ENCODE data around the gene COL8A1. TPM values are rescaled to one million over a fixed set of nuclear protein-coding genes. Genes with fewer than 3 reads are reported as not detected.

COL8A1 gene
- total and polyA plus RNA-seq, 7 experiments from 2014 or later = 0.13 to 0.24 (median 0.14) TPM; not detected in 3

- Mint-ChIP-seq H3K4me1 (no peaks in the 10 kb centered on the region), H3K4me3 (no peak overlapping the region), H3K36me3 (no peaks in the 10 kb centered on the region), H3K27me3 (peaks cover 0 to 19% (median 5%) of the 10 kb centered on the region in 5 donors), H3K27ac (no peak overlapping the region), H3K9me3 (peaks cover 0 to 2% (median 0%) of the 10 kb centered on the region in 11 donors)
- ChIA-PET POLR2A (no interaction called here), CTCF (no interaction called here)
- Histone ChIP-seq H3K4me3 (ENCODE audit: low read length) (no peak overlapping the region), H3K36me3 (ENCODE audit: control insufficient read depth in 2 of 3, insufficient read depth in 3 of 3, low read length in 3 of 3) (no peaks in the 10 kb centered on the region), H3K27ac (ENCODE audit: low read depth, low read length) (no peak overlapping the region), H3K27me3 (ENCODE audit: control insufficient read depth in 2 of 2, insufficient read depth in 2 of 2, low read length in 2 of 2) (peaks cover 0 to 2% of the 10 kb centered on the region in 2 donors), H3K4me1 (ENCODE audit: control insufficient read depth in 2 of 2, insufficient read depth in 2 of 2, low read length in 2 of 2) (no peaks in the 10 kb centered on the region), H3K9me3 (ENCODE audit: control insufficient read depth in 2 of 3, low read length in 3 of 3) (no peaks in the 10 kb centered on the region)
- DNase-seq (no peak), ATAC-seq (no peak)
- intact Hi-C loops (cut with micrococcal nuclease) = no loop called here
Observed at GRCh38 chr3:99666201-99666600, 27.8 kb downstream of the COL8A1 start.

- ATAC-seq (no peak), DNase-seq (no peak)
- H3K27ac Mint-ChIP-seq = no peak overlapping the region
- Histone ChIP-seq H3K36me3 (ENCODE audit: control insufficient read depth in 2 of 3, insufficient read depth in 3 of 3, low read length in 3 of 3) (no peaks in the 10 kb centered on the region), H3K4me3 (ENCODE audit: low read length) (no peak overlapping the region), H3K4me1 (ENCODE audit: control insufficient read depth in 2 of 2, insufficient read depth in 2 of 2, low read length in 2 of 2) (no peaks in the 10 kb centered on the region), H3K27ac (ENCODE audit: low read depth, low read length) (no peak overlapping the region), H3K27me3 (ENCODE audit: control insufficient read depth in 2 of 2, insufficient read depth in 2 of 2, low read length in 2 of 2) (peaks cover 0 to 2% of the 10 kb centered on the region in 2 donors), H3K9me3 (ENCODE audit: control insufficient read depth in 2 of 3, low read length in 3 of 3) (no peaks in the 10 kb centered on the region)
- peaks cover 0 to 19% (median 5%) of the 10 kb centered on the region in 5 donors for H3K27me3 Mint-ChIP-seq
- H3K36me3 Mint-ChIP-seq = no peaks in the 10 kb centered on the region
- H3K9me3 Mint-ChIP-seq = peaks cover 0 to 2% (median 0%) of the 10 kb centered on the region in 11 donors
- CTCF ChIA-PET = no interaction called here
- POLR2A ChIA-PET = no interaction called here
- H3K4me1 Mint-ChIP-seq = no peaks in the 10 kb centered on the region
- no peak overlapping the region for H3K4me3 Mint-ChIP-seq
- intact Hi-C loops (cut with micrococcal nuclease) = no loop called here
Observed at GRCh38 chr3:99668044-99668443, 29.6 kb downstream of the COL8A1 start.

- H3K36me3 ChIP-seq (ENCODE audit: control insufficient read depth in 2 of 3, insufficient read depth in 3 of 3, low read length in 3 of 3) = no peaks in the 10 kb centered on the region
- Mint-ChIP-seq H3K4me3 (no peak overlapping the region), H3K9me3 (peaks cover 0 to 1% (median 0%) of the 10 kb centered on the region in 11 donors), H3K36me3 (no peaks in the 10 kb centered on the region), H3K27me3 (peaks cover 0 to 27% (median 3%) of the 10 kb centered on the region in 5 donors), H3K27ac (no peak overlapping the region), H3K4me1 (no peaks in the 10 kb centered on the region)
- POLR2A ChIA-PET = no interaction called here
- peaks cover 0 to 2% of the 10 kb centered on the region in 2 donors for H3K27me3 ChIP-seq (ENCODE audit: control insufficient read depth in 2 of 2, insufficient read depth in 2 of 2, low read length in 2 of 2)
- H3K4me1 ChIP-seq (ENCODE audit: control insufficient read depth in 2 of 2, insufficient read depth in 2 of 2, low read length in 2 of 2) = no peaks in the 10 kb centered on the region
- DNase-seq (no peak), ATAC-seq (no peak)
- no peak overlapping the region for H3K4me3 ChIP-seq (ENCODE audit: low read length)
- intact Hi-C loops (cut with micrococcal nuclease) = no loop called here
- CTCF ChIA-PET = no interaction called here
- no peak overlapping the region for H3K27ac ChIP-seq (ENCODE audit: low read depth, low read length)
- H3K9me3 ChIP-seq (ENCODE audit: control insufficient read depth in 2 of 3, low read length in 3 of 3) = no peaks in the 10 kb centered on the region
Observed at GRCh38 chr3:99669879-99670555, 31.6 kb downstream of the COL8A1 start.

GRCh38 chr3:99670556-99670950 is 32.2 kb downstream of the COL8A1 start:
- ChIA-PET POLR2A (no interaction called here), CTCF (no interaction called here)

GRCh38 chr3:99674086-99674789 is 35.8 kb downstream of the COL8A1 start:
- H3K4me1 ChIP-seq (ENCODE audit: control insufficient read depth in 2 of 2, insufficient read depth in 2 of 2, low read length in 2 of 2) = no peaks in the 10 kb centered on the region

More at GRCh38 chr3:99670556-99670950, 32.2 kb downstream of the COL8A1 start:
- Histone ChIP-seq H3K36me3 (ENCODE audit: control insufficient read depth in 2 of 3, insufficient read depth in 3 of 3, low read length in 3 of 3) (no peaks in the 10 kb centered on the region), H3K4me3 (ENCODE audit: low read length) (no peak overlapping the region), H3K9me3 (ENCODE audit: control insufficient read depth in 2 of 3, low read length in 3 of 3) (no peaks in the 10 kb centered on the region), H3K4me1 (ENCODE audit: control insufficient read depth in 2 of 2, insufficient read depth in 2 of 2, low read length in 2 of 2) (no peaks in the 10 kb centered on the region), H3K27me3 (ENCODE audit: control insufficient read depth in 2 of 2, insufficient read depth in 2 of 2, low read length in 2 of 2) (peaks cover 0 to 2% of the 10 kb centered on the region in 2 donors), H3K27ac (ENCODE audit: low read depth, low read length) (no peak overlapping the region)
- intact Hi-C loops (cut with micrococcal nuclease) = no loop called here
- DNase-seq = no peak
- Mint-ChIP-seq H3K27ac (no peak overlapping the region), H3K4me3 (no peak overlapping the region), H3K27me3 (peaks cover 0 to 27% (median 7%) of the 10 kb centered on the region in 5 donors), H3K36me3 (no peaks in the 10 kb centered on the region), H3K9me3 (peaks cover 0 to 1% (median 0%) of the 10 kb centered on the region in 11 donors), H3K4me1 (no peaks in the 10 kb centered on the region)
- ATAC-seq = no peak

GRCh38 chr3:99678023-99678422 is 39.6 kb downstream of the COL8A1 start:
- no peak for DNase-seq
- H3K4me3 Mint-ChIP-seq = no peak overlapping the region

More at GRCh38 chr3:99674086-99674789, 35.8 kb downstream of the COL8A1 start:
- DNase-seq (no peak), ATAC-seq (no peak)
- POLR2A ChIA-PET = no interaction called here
- Mint-ChIP-seq H3K27me3 (peaks cover 0 to 23% (median 18%) of the 10 kb centered on the region in 5 donors), H3K4me3 (no peak overlapping the region), H3K36me3 (no peaks in the 10 kb centered on the region), H3K27ac (no peak overlapping the region), H3K9me3 (peaks cover 0 to 3% (median 0%) of the 10 kb centered on the region in 11 donors), H3K4me1 (no peaks in the 10 kb centered on the region)
- Histone ChIP-seq H3K9me3 (ENCODE audit: control insufficient read depth in 2 of 3, low read length in 3 of 3) (no peaks in the 10 kb centered on the region), H3K36me3 (ENCODE audit: control insufficient read depth in 2 of 3, insufficient read depth in 3 of 3, low read length in 3 of 3) (no peaks in the 10 kb centered on the region), H3K27me3 (ENCODE audit: control insufficient read depth in 2 of 2, insufficient read depth in 2 of 2, low read length in 2 of 2) (no peaks in the 10 kb centered on the region), H3K27ac (ENCODE audit: low read depth, low read length) (no peak overlapping the region), H3K4me3 (ENCODE audit: low read length) (no peak overlapping the region)
- intact Hi-C loops (cut with micrococcal nuclease) = no loop called here
- CTCF ChIA-PET = no interaction called here

More at GRCh38 chr3:99678023-99678422, 39.6 kb downstream of the COL8A1 start:
- no peaks in the 10 kb centered on the region for H3K9me3 ChIP-seq (ENCODE audit: control insufficient read depth in 2 of 3, low read length in 3 of 3)
- intact Hi-C loops (cut with micrococcal nuclease) = no loop called here
- H3K4me1 ChIP-seq (ENCODE audit: control insufficient read depth in 2 of 2, insufficient read depth in 2 of 2, low read length in 2 of 2) = no peaks in the 10 kb centered on the region
- H3K36me3 ChIP-seq (ENCODE audit: control insufficient read depth in 2 of 3, insufficient read depth in 3 of 3, low read length in 3 of 3) = no peaks in the 10 kb centered on the region
- peaks cover 0 to 25% (median 13%) of the 10 kb centered on the region in 5 donors for H3K27me3 Mint-ChIP-seq
- no peaks in the 10 kb centered on the region for H3K36me3 Mint-ChIP-seq
- ATAC-seq = no peak
- CTCF ChIA-PET = no interaction called here
- no peak overlapping the region for H3K27ac ChIP-seq (ENCODE audit: low read depth, low read length)
- no peak overlapping the region for H3K4me3 ChIP-seq (ENCODE audit: low read length)
- POLR2A ChIA-PET = no interaction called here
- H3K4me1 Mint-ChIP-seq = no peaks in the 10 kb centered on the region
- H3K9me3 Mint-ChIP-seq = peaks cover 0 to 3% (median 0%) of the 10 kb centered on the region in 11 donors
- H3K27ac Mint-ChIP-seq = no peak overlapping the region
- H3K27me3 ChIP-seq (ENCODE audit: control insufficient read depth in 2 of 2, insufficient read depth in 2 of 2, low read length in 2 of 2) = no peaks in the 10 kb centered on the region
